Upper lobe of left lung (tissue), 4 donors: ENCODE data around the gene SPTBN5.

Experiments
- CTCF ChIP-seq, 6 experiments: fragments of 450-650 bp in 4 of 6; fragments of 200-600 bp in 2 of 6; sonication (generic) in 2 of 6; IDR thresholded peaks; one replicate each; pipeline ENCODE4 v1.5.1; 2016 to 2019; ENCODE audit warnings: antibody characterized with exemption in 6 of 6
- POLR2A ChIP-seq, 4 donors: fragments of 450-650 bp; IDR thresholded peaks; one replicate each; pipeline ENCODE4 v1.5.1; 2016 to 2017; ENCODE audit warnings: antibody characterized with exemption in 4 of 4, mild to moderate bottlenecking in 2 of 4
- POLR2AphosphoS5 ChIP-seq, 2 donors: sonication (generic); formaldehyde crosslinking; IDR thresholded peaks; one replicate each; pipeline ENCODE4 v1.5.1; 2017; ENCODE audit warnings: antibody characterized with exemption in 2 of 2

- no peak for TF ChIP-seq POLR2A (IDR thresholded peaks at IDR 0.05)
- TF ChIP-seq POLR2AphosphoS5 (IDR thresholded peaks at IDR 0.05): no peak
- TF ChIP-seq CTCF (IDR thresholded peaks at IDR 0.05): no peak
These were observed 37.0 kb upstream of the SPTBN5 start for GRCh38 chr15:41930867-41931222.
